ENCODE data around the gene CDH23. TPM values are rescaled to one million over a fixed set of nuclear protein-coding genes. Genes with fewer than 3 reads are reported as not detected.
A peak's percentile ranks its signal among the peaks of the same experiment; 100 is the strongest.

The CDH23 gene
- polyA plus RNA-seq, 1 donor (not counting 4 experiments of a cell fraction or from before 2014, with no cell fraction given), result 0.01 TPM

DNA sequence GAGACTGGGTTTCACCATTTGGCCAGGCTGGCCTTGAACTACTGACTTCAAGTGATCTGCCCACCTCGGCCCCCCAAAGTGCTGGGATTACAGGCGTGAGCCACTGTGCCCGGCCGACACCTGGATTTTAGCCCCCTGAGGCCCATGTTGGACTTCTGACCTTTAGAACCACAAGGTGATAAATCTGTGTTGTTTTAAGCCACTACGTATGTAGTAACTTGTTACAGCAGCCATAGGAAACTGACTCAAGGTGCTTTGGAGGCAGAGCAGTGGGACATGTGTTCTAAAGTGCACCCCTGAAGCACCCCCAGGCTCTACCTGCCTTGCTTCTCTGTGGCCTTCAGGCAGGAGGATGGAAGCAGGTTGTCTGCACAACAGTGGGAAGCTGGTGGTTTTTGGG lies 128.4 kb downstream of the CDH23 start:
- FAIRE-seq (no peak), DNase-seq (ENCODE audit: low read depth, low spot score) (no peak)
- H3K9me3 ChIP-seq (ENCODE audit: control insufficient read depth, low read depth, low read length), result no peaks in the 10 kb centered on the region
- TF ChIP-seq, protein P1, sequence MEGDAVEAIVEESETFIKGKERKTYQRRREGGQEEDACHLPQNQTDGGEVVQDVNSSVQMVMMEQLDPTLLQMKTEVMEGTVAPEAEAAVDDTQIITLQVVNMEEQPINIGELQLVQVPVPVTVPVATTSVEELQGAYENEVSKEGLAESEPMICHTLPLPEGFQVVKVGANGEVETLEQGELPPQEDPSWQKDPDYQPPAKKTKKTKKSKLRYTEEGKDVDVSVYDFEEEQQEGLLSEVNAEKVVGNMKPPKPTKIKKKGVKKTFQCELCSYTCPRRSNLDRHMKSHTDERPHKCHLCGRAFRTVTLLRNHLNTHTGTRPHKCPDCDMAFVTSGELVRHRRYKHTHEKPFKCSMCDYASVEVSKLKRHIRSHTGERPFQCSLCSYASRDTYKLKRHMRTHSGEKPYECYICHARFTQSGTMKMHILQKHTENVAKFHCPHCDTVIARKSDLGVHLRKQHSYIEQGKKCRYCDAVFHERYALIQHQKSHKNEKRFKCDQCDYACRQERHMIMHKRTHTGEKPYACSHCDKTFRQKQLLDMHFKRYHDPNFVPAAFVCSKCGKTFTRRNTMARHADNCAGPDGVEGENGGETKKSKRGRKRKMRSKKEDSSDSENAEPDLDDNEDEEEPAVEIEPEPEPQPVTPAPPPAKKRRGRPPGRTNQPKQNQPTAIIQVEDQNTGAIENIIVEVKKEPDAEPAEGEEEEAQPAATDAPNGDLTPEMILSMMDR (optimal IDR thresholded peaks at IDR 0.05 in 1 of 3, IDR thresholded peaks at IDR 0.05 in 1 of 3, conservative IDR thresholded peaks at IDR 0.05 in 1 of 3; ENCODE audit: extremely low read depth in 1 of 3, insufficient read depth in 2 of 3, low read length in 3 of 3), result no peak
- no peak for TF ChIP-seq EZH2 (IDR thresholded peaks at IDR 0.05; ENCODE audit: low read length)
- no peaks in the 10 kb centered on the region for H3K27me3 ChIP-seq (ENCODE audit: control insufficient read depth, extremely low read depth, insufficient read depth, low read length)
- no peak overlapping the region for H3K4me3 ChIP-seq (ENCODE audit: control insufficient read depth in 2 of 3, extremely low read depth in 1 of 3, insufficient read depth in 2 of 3, low read depth in 1 of 3, low read length in 3 of 3)
- H4K20me1 ChIP-seq (ENCODE audit: control insufficient read depth, extremely low read depth, insufficient read depth, low read length), result no peaks in the 10 kb centered on the region
- H3K9ac ChIP-seq (ENCODE audit: control insufficient read depth, extremely low read depth, insufficient read depth, low read length), result no peak overlapping the region
- H3K79me2 ChIP-seq (ENCODE audit: control insufficient read depth, insufficient read depth, low read length), result no peaks in the 10 kb centered on the region
- no peak overlapping the region for H3K4me2 ChIP-seq (ENCODE audit: control insufficient read depth, extremely low read depth, insufficient read depth, low read depth, low read length)
- H3K9me1 ChIP-seq (ENCODE audit: control insufficient read depth, extremely low read depth, insufficient read depth, low read length), result no peaks in the 10 kb centered on the region
- dilution Hi-C loops (cut with MboI; ENCODE audit: extremely low pct_ligation_motif_present, low sequenced_read_pairs), result no loop called here
- no peak overlapping the region for H2AFZ ChIP-seq (ENCODE audit: control insufficient read depth, low read length)
- H3K27ac ChIP-seq (ENCODE audit: control insufficient read depth, insufficient read depth, low read length), result no peak overlapping the region
- H3K4me1 ChIP-seq (ENCODE audit: control insufficient read depth, extremely low read depth, insufficient read depth, low read length), result peaks cover 12% of the 10 kb centered on the region
- H3K36me3 ChIP-seq (ENCODE audit: control insufficient read depth in 2 of 2, extremely low read depth in 1 of 2, insufficient read depth in 2 of 2, low read length in 2 of 2), result no peaks in the 10 kb centered on the region

DNA sequence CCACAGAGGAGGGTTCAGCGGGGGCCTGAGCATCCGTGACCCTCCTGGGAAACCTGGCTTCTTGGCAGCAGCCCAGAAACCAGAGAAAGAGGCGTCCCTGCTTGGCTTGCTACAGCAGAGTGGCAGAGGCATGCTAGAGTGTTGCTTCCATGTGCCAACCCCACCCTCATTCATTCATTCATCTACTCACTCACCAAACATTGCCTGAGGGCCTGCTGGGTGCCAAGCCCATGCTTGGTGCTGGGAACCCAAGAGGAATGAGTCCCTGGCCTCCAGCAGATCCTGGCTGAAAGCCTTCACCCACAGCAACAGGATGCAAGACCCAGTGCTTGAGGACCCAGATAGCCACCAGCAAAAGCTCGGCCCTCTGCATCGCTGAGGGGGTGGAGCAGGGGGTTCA lies 129.0 kb downstream of the CDH23 start:
- Histone ChIP-seq H3K36me3 (ENCODE audit: control insufficient read depth in 2 of 2, extremely low read depth in 1 of 2, insufficient read depth in 2 of 2, low read length in 2 of 2) (no peaks in the 10 kb centered on the region), H2AFZ (ENCODE audit: control insufficient read depth, low read length) (no peak overlapping the region), H3K9me3 (ENCODE audit: control insufficient read depth, low read depth, low read length) (no peaks in the 10 kb centered on the region), H3K79me2 (ENCODE audit: control insufficient read depth, insufficient read depth, low read length) (no peaks in the 10 kb centered on the region), H3K27ac (ENCODE audit: control insufficient read depth, insufficient read depth, low read length) (no peak overlapping the region), H3K4me2 (ENCODE audit: control insufficient read depth, extremely low read depth, insufficient read depth, low read depth, low read length) (no peak overlapping the region), H3K4me3 (ENCODE audit: control insufficient read depth in 2 of 3, extremely low read depth in 1 of 3, insufficient read depth in 2 of 3, low read depth in 1 of 3, low read length in 3 of 3) (no peak overlapping the region), H3K4me1 (ENCODE audit: control insufficient read depth, extremely low read depth, insufficient read depth, low read length) (peaks cover 18% of the 10 kb centered on the region), H3K27me3 (ENCODE audit: control insufficient read depth, extremely low read depth, insufficient read depth, low read length) (no peaks in the 10 kb centered on the region), H4K20me1 (ENCODE audit: control insufficient read depth, extremely low read depth, insufficient read depth, low read length) (no peaks in the 10 kb centered on the region), H3K9me1 (ENCODE audit: control insufficient read depth, extremely low read depth, insufficient read depth, low read length) (no peaks in the 10 kb centered on the region), H3K9ac (ENCODE audit: control insufficient read depth, extremely low read depth, insufficient read depth, low read length) (no peak overlapping the region)
- TF ChIP-seq EZH2 (IDR thresholded peaks at IDR 0.05; ENCODE audit: low read length), result no peak
- TF ChIP-seq, protein P1 (optimal IDR thresholded peaks at IDR 0.05 in 1 of 3, IDR thresholded peaks at IDR 0.05 in 1 of 3, conservative IDR thresholded peaks at IDR 0.05 in 1 of 3; ENCODE audit: extremely low read depth in 1 of 3, insufficient read depth in 2 of 3, low read length in 3 of 3), result no peak
- FAIRE-seq (no peak), DNase-seq (ENCODE audit: low read depth, low spot score) (peak; percentile 53)
- dilution Hi-C loops (cut with MboI; ENCODE audit: extremely low pct_ligation_motif_present, low sequenced_read_pairs), result no loop called here
